Measurements from ENCODE around the gene TBC1D22B.

TBC1D22B gene

DNA sequence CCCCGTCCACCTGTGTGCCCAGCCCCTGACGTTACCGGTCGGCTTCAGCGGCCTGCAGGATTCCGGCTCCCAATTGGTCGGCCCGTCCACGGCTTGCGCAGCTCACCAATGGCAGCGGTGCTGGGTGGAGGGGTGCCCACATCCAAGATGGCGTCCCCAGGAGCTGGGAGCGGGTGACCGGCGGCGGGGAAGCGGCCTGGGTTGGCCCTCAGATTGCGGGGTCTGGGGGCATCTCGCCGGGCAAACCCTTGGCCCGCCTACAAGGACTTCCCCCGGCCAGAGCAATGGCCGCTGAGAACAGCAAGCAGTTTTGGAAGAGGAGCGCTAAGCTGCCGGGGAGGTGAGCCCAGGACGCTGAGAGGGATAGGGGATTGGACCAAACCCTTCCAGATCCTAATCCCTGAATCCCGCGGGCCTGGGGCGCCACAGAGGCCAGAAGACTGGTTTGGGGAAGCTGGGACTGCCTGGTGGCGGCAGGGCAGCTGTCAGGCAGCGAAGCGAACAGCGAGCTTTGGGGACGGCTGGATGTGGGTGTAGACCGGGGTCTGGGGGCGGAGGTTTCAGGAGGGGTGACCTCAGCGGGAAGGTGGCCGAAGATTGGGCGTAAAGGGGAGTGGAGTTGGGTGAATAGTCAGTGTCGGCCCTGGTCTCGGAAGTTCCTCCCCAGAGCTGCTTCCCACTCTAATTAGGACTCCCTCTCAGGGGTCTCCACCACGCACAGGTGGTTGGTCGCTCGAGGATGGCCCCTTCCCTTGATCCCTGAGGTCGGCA lies at the start of gene TBC1D22B, which contains the start of gene TMEM217:
Gene TBC1D22B, plus strand, starts transcription at position 139 of the 771 bp plus-strand sequence. Its CDS starts 146 bp downstream, at position 285.
Gene TMEM217, minus strand, starts transcription at position 511 of the 771 bp plus-strand sequence. CDS start 39,114 bp downstream, outside the sequence.
- DNase-seq (ENCODE audit: low spot score) = peak; percentile 94

DNA sequence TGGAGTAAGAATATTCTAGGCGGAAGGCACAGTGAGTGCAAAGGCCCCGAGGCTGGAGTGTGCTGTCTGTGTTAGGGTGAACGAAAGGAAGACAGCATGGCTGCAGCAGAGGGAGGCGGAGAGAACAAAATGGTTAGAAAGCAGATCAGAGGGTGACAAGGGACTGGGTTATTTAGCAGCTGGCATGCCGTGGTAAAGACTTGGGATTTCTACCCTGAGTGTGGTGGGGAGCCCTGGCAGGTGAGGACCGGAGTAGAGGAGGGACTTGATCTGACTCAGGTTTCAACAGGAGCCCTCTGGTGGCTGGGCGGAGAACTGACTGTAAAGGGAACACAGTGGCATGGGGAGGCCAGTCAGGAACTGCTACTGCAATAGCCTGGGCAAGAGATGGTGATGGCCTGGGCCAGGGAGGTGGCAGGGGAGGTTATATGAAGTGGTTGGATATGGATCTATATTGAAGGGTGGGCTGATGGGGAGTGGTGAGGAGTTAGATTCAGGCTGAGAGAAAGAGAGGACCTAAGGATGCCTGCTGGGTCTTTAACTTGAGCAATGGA lies 49.6 kb upstream of the TBC1D22B start:
- DNase-seq (ENCODE audit: low spot score) = peak; percentile 76

GRCh38 chr6:37208793-37209192 lies 48.8 kb upstream of the TBC1D22B start:
- DNase-seq (ENCODE audit: low spot score) = no peak

DNA sequence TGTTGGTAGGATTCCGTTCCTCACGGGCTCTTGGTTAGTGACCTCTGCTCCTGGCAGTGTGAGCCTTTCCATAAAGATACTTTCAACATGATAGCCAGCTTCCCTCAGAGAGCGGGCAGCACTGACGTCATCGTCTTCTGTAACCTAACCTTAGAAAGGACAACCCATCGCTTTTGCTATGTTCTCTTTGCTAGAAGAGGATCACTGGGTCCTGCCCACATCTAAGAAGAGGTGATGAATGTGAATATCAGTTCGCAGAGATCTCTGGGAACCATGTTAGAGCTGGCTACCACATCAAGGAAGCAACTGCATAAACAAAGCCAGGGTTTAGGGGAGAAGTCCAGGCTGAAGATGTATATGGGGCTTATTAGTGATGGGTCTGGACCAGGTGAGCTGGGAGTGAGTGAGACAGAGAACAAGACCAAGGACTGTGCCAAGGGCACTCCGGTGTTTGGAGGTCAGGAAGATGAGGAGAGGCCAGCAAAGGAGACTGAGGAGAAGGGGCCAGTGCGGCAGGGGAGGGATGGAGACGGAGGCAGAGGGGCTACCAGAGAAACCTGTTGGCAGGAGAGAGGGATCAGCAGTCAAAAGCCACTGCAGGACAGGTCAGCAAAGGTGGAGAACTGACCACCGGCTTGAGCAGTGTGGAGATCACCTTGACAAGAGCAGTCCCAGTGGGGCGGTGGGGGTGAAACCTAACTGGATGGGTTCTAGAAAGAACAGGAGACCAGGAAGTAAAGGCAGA lies 47.9 kb upstream of the TBC1D22B start:
- DNase-seq (ENCODE audit: low spot score) = no peak

- DNase-seq (ENCODE audit: low spot score) = peak; percentile 86
Observed at GRCh38 chr6:37210313-37210968, 47.1 kb upstream of the TBC1D22B start.

GRCh38 chr6:37212268-37212667 lies 45.3 kb upstream of the TBC1D22B start:
- DNase-seq (ENCODE audit: low spot score) = no peak

DNA sequence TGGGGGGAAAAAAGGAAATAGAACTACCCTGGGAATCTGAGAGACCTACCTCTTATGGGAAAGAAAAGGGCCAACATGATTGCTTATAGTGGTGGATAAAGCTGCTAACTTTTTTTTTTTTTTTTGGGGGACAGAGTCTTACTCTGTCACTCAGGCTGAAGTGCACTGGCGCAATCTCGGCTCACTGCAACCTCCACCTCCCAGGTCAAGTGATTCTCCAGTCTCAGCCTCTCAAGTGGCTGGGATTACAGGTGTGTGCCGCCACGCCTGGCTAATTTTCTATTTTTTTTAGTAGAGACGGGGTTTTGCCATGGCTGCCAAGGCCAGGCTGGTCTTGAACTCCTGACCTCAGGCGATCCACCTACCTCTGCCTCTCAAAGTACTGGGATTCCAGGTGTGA lies 39.5 kb upstream of the TBC1D22B start:
- DNase-seq (ENCODE audit: low spot score) = no peak

DNA sequence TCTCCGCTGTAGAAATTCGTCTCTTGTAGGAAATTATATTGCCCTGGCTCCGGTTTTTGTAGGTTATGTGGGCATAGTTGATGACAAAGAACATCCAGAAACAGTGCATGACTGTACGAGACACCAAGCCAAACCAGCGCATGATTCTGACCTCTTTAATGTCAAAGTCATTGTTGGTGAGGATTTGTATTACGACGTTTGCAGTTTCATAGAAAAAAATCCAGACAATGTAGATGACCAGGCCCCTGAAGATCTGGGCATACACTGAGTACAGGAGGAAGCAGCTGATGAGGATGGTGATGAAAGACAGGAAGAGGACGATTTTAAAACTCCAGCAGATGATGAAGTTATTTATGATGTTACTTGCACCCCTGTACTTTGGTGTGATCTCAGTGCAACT lies 39.1 kb upstream of the TBC1D22B start:
- no peak for DNase-seq (ENCODE audit: low spot score)

GRCh38 chr6:37221585-37222124 lies 35.9 kb upstream of the TBC1D22B start:
- DNase-seq (ENCODE audit: low spot score) = no peak

- DNase-seq (ENCODE audit: low spot score) = peak; percentile 32
Observed at GRCh38 chr6:37222125-37222967, 35.2 kb upstream of the TBC1D22B start.

DNA sequence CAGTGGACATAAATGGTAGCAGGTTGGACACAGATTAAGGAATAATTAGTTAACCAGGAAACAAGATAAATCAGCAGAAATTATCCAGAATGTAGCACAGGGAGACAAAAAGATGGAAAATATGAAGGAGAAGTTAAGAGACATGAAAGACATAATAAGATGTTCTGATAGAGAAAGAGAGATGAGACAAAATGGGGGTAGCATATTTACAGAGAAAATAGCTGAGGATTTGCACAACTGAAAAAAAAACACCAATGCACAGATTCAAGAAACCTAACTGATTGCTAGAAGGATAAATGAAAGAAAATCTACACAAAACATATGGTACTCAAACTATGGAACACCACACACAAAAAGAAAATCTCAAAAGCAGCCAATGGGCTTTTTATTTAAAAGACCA lies 34.6 kb upstream of the TBC1D22B start:
- no peak for DNase-seq (ENCODE audit: low spot score)

DNA sequence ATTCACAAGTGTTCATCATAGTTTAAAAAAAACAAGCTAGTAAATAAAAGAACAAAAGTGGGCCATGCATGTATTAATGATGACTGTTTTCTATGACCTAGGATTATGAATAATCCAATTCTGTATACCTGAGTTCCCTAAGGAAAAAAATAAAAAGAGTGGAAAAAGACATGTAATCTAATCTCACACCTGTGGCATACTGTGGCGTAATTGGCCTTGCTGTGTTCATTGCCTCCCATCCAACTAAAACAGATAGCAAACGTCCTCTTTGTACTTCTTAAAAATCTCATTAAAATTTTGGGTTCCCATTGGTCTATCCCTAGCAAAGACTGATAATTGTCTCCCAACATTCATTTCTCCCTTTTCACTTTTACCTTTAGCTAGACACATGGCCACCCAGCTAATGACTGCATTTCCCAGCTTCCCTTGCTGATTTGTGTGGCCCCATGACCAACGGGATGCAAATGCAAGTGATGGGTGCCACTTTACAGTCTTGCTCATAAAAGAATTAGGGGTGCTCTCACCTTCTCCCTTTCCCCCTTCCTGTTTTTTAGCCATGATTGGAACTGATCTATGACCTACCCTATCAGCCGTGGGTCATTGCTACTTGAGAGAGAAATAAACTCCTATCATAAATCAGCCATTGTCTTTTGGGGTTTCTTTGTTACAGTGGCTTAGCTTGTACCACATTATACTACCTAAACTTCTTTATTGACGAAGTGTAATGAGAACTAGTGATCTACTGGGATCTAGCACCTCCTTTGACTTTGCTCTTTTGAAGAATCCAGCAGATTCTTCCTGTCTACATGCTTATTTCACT lies 32.0 kb upstream of the TBC1D22B start:
- no peak for DNase-seq (ENCODE audit: low spot score)

GRCh38 chr6:37230104-37230503 lies 27.5 kb upstream of the TBC1D22B start:
- no peak for DNase-seq (ENCODE audit: low spot score)

- DNase-seq (ENCODE audit: low spot score) = no peak
Observed at GRCh38 chr6:37232430-37233017, 25.0 kb upstream of the TBC1D22B start.

GRCh38 chr6:37233541-37233940 lies 24.0 kb upstream of the TBC1D22B start:
- no peak for DNase-seq (ENCODE audit: low spot score)

- no peak for DNase-seq (ENCODE audit: low spot score)
Observed at GRCh38 chr6:37236921-37237320, 20.7 kb upstream of the TBC1D22B start.

- DNase-seq (ENCODE audit: low spot score) = no peak
Observed at GRCh38 chr6:37237789-37238188, 19.8 kb upstream of the TBC1D22B start.

GRCh38 chr6:37238381-37238780 lies 19.2 kb upstream of the TBC1D22B start:
- no peak for DNase-seq (ENCODE audit: low spot score)

DNA sequence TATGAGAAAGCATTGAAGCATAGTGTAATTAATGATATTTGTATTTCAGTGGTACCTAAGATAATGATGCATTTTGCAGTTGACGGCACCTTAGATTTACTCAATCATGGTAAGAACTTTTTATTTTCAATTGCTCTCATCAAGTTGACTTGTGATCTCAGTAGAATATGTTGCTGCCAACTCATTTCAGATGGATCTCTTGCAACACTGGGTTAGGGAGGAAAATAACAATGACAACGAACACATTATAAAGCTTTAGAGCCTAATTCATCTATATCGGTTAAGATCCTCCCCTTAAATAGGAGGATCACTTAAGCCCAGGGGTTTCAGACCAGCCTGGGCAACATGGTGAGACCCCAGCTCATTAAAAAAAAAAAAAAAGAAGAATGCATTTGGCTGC lies 18.0 kb upstream of the TBC1D22B start:
- no peak for DNase-seq (ENCODE audit: low spot score)
